ENCODE measurements around the gene KRTAP16-1. TPM values are rescaled to one million over a fixed set of nuclear protein-coding genes. Genes with fewer than 3 reads are reported as not detected.

KRTAP16-1 gene
- total and polyA plus RNA-seq, 12 donors = not detected

DNA sequence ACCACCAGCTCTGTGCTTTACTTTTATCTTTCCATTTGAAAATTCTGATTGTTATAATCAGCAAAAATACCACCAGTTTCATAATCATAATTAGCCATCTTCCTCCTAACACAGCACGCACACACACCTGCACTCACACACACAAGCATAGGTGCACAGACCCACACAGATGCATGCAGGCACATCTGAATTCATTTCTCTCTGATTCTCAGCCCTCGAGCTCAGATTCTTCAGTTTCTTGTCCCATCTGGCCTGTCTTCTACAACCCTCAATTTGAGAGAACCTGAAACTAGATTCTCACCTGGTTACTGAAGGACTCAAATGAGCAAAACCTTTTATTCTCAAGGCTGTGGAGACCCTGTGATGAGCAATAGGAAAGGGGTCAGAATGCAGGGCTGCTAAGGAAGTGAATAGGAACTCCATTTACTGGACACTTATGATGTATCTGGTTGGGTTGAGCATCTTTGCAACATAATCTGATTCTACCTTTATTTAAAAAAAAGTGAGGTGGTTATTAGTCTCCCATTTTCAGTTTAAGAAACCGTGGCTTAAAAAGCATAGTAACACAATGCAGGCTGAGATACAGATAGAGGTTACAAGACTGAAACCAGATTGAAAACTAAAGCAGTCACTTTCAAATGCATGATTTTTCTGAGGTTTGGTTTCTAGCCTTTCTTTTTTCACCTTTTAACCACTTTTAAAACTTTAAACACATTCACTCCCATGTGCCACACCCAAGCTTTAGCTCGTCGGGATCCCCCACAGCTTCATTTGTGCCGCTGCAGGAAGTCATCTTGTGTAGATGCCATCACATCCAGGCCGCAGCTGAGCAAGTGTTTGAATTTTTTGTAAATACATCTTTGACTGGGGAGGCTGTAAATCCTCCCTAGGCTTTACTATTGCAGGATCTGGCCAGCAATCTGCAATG, 32.1 kb upstream of the KRTAP16-1 start:
- intact Hi-C loops (cut with DNase I) = no loop called here
- H3K4me3 ChIP-seq = no peak overlapping the region
- 79 to 82% methylated on average over 7 of the region's 7 CpGs for WGBS, 2 donors
- H3K27ac ChIP-seq = peak overlapping the region in 1 of 10 donors; percentile 67
- peaks cover 0 to 14% (median 0%) of the 10 kb centered on the region in 11 donors for H3K9me3 ChIP-seq
- peaks cover 0 to 17% (median 6%) of the 10 kb centered on the region in 7 donors for H3K27me3 ChIP-seq
- DNase-seq (no peak), ATAC-seq (no peak)
- peaks cover 0 to 20% (median 0%) of the 10 kb centered on the region in 9 donors for H3K4me1 ChIP-seq
- TF ChIP-seq, protein P1, sequence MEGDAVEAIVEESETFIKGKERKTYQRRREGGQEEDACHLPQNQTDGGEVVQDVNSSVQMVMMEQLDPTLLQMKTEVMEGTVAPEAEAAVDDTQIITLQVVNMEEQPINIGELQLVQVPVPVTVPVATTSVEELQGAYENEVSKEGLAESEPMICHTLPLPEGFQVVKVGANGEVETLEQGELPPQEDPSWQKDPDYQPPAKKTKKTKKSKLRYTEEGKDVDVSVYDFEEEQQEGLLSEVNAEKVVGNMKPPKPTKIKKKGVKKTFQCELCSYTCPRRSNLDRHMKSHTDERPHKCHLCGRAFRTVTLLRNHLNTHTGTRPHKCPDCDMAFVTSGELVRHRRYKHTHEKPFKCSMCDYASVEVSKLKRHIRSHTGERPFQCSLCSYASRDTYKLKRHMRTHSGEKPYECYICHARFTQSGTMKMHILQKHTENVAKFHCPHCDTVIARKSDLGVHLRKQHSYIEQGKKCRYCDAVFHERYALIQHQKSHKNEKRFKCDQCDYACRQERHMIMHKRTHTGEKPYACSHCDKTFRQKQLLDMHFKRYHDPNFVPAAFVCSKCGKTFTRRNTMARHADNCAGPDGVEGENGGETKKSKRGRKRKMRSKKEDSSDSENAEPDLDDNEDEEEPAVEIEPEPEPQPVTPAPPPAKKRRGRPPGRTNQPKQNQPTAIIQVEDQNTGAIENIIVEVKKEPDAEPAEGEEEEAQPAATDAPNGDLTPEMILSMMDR (IDR thresholded peaks at IDR 0.05) = no peak
- H3K36me3 ChIP-seq = no peaks in the 10 kb centered on the region

- peaks cover 0 to 14% (median 0%) of the 10 kb centered on the region in 11 donors for H3K9me3 ChIP-seq
- no peak for ATAC-seq
- WGBS, 2 donors = 50 to 67% methylated on average over 3 of the region's 3 CpGs
- peaks cover 0 to 20% (median 0%) of the 10 kb centered on the region in 9 donors for H3K4me1 ChIP-seq
- peaks cover 0 to 23% (median 6%) of the 10 kb centered on the region in 7 donors for H3K27me3 ChIP-seq
- intact Hi-C loops (cut with DNase I) = no loop called here
- DNase-seq = no peak
- peak overlapping the region in 1 of 10 donors; percentile 67 for H3K27ac ChIP-seq
- no peak overlapping the region for H3K4me3 ChIP-seq
- no peaks in the 10 kb centered on the region for H3K36me3 ChIP-seq
- TF ChIP-seq, protein P1 (IDR thresholded peaks at IDR 0.05) = no peak
These were observed 31.4 kb upstream of the KRTAP16-1 start for GRCh38 chr17:41340494-41340893.

DNA sequence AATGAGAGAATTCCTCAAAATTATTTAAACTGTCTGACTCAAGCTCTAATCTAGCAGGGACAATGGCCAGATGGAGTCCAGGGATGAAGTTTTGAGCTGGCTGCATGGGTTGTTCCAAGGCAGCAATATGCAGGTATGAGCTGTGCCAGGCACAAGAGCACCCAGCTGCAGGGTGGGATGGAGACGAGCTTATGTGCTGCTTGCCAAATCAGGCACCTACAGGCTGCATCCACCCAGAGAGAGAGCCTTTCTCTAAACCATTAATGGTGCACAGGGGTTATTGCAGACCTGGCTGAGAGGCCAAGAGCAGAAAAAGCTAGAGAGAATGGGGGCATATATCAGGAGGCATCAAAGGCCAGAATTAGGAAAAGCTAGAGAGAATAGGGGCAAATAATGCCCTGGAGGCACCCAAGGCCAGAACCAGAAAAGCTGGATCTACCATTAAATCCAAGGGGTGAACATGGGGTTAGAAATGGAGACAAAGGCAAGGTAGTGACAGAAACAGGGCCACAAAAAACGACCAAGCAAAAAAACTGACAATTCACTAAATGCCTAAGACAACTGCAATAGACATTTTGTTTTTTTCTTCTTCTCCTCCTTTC, 30.6 kb upstream of the KRTAP16-1 start:
- H3K4me3 ChIP-seq = no peak overlapping the region
- DNase-seq (no peak), ATAC-seq (no peak)
- intact Hi-C loops (cut with DNase I) = no loop called here
- no peaks in the 10 kb centered on the region for H3K36me3 ChIP-seq
- TF ChIP-seq, protein P1 (IDR thresholded peaks at IDR 0.05) = no peak
- peaks cover 0 to 26% (median 6%) of the 10 kb centered on the region in 7 donors for H3K27me3 ChIP-seq
- 53 to 59% methylated on average over 2 of the region's 2 CpGs for WGBS, 2 donors
- peaks cover 0 to 14% (median 0%) of the 10 kb centered on the region in 11 donors for H3K9me3 ChIP-seq
- H3K4me1 ChIP-seq = peaks cover 0 to 20% (median 0%) of the 10 kb centered on the region in 9 donors
- H3K27ac ChIP-seq = peak overlapping the region in 1 of 10 donors; percentile 67

- H3K36me3 ChIP-seq = no peaks in the 10 kb centered on the region
- intact Hi-C loops (cut with DNase I) = no loop called here
- no peak overlapping the region for H3K4me3 ChIP-seq
- 43 to 52% methylated on average over 5 of the region's 5 CpGs for WGBS, 2 donors
- TF ChIP-seq, protein P1 (IDR thresholded peaks at IDR 0.05) = no peak
- no peak for ATAC-seq
- H3K4me1 ChIP-seq = peaks cover 0 to 20% (median 0%) of the 10 kb centered on the region in 9 donors
- H3K9me3 ChIP-seq = peaks cover 0 to 14% (median 0%) of the 10 kb centered on the region in 11 donors
- H3K27me3 ChIP-seq = peaks cover 0 to 30% (median 6%) of the 10 kb centered on the region in 7 donors
- DNase-seq = no peak
- H3K27ac ChIP-seq = peak overlapping the region in 1 of 10 donors; percentile 67
These were observed 29.9 kb upstream of the KRTAP16-1 start for GRCh38 chr17:41338961-41339485.

Measured in heart right ventricle (tissue), 16 donors.